Activated B cell treated with CpG ODN at 0.5 μM for 24 hours (primary cell): Measurements from ENCODE around the gene DUSP7. TPM values are rescaled to one million over a fixed set of nuclear protein-coding genes. Genes with fewer than 3 reads are reported as not detected.

ENCODE experiments used
- ATAC-seq: fragments of 200-7000 bp; cut with Tn5 transposase; one replicate; pipeline ENCODE4 v1.10.0; 2021; ENCODE audit warnings: low read depth, mild to moderate bottlenecking, moderate library complexity
- CTCF ChIA-PET: fragments of 350-600 bp; sonication (Branson Sonifier 250); formaldehyde crosslinking; loops from one replicate; lab custom pipeline; 2021; ENCODE audit warnings: antibody characterized with exemption; lab: Charles Lee
- POLR2A ChIA-PET: fragments of 350-600 bp; sonication (Branson Sonifier 250); formaldehyde crosslinking; loops from one replicate; lab custom pipeline; 2021; ENCODE audit warnings: antibody characterized with exemption; lab: Charles Lee
- DNase-seq: peaks from one replicate; pipeline ENCODE4 v3.0.0; 2022
- H3K27ac Mint-ChIP-seq: one replicate; pipeline ENCODE4 v1.8.0; 2020; ENCODE audit warnings: mixed read lengths
- H3K27me3 Mint-ChIP-seq: one replicate; pipeline ENCODE4 v1.8.0; 2021; ENCODE audit warnings: mixed read lengths
- H3K36me3 Mint-ChIP-seq: one replicate; pipeline ENCODE4 v1.8.0; 2021; ENCODE audit warnings: low read depth, mixed read lengths
- H3K4me1 Mint-ChIP-seq: one replicate; pipeline ENCODE4 v1.8.0; 2021; ENCODE audit warnings: mixed read lengths
- H3K4me3 Mint-ChIP-seq: one replicate; pipeline ENCODE4 v1.8.0; 2020; ENCODE audit warnings: mild to moderate bottlenecking, mixed read lengths
- H3K9me3 Mint-ChIP-seq: one replicate; pipeline ENCODE4 v1.8.0; 2020; ENCODE audit warnings: mixed read lengths
- CTCF ChIP-seq: fragments of 200-600 bp; IDR thresholded peaks from one replicate; pipeline ENCODE4 v1.8.0; 2022; ENCODE audit warnings: antibody characterized with exemption, mild to moderate bottlenecking
- intact Hi-C: fragments of 100-400 bp; cut with micrococcal nuclease; formaldehyde crosslinking; loops from one replicate; pipeline ENCODE4 v1.15.1; 2024
- total RNA-seq: library from RNA; stranded (reverse); gene quantifications from 2 replicates; pipeline ENCODE4 v1.2.3, GENCODE V29; 2022

Gene DUSP7, protein sequence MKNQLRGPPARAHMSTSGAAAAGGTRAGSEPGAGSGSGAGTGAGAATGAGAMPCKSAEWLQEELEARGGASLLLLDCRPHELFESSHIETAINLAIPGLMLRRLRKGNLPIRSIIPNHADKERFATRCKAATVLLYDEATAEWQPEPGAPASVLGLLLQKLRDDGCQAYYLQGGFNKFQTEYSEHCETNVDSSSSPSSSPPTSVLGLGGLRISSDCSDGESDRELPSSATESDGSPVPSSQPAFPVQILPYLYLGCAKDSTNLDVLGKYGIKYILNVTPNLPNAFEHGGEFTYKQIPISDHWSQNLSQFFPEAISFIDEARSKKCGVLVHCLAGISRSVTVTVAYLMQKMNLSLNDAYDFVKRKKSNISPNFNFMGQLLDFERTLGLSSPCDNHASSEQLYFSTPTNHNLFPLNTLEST
- 3.7 and 4.3 TPM in 2 replicates for total RNA-seq

DNA sequence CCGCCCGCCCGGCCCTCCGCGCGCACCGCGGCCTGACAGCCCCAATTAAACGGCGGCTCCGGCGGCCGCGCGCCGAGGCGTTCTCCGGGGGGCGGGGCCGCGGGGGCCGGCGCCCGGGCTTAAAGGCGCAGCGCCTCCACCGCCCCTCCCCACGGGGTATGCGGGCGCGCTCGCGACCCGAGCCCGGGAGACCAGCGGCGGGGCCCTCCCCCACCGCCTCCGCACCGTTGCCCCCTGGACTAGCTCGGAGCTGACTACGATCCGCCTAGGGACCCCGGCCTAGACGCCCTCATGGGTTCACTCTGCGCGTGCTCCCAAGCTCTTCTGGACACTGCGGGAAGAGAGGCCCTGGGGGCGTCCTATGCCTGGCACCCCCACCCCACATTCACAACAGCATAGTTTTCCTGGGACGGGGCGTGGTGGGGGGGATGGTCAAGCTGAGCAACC lies at the start of gene DUSP7:
DUSP7 (minus strand) TSS at position 51 of the 447 bp plus-strand sequence. CDS start 205 bp downstream, outside the sequence.
- intact Hi-C loops = loop anchor here (2.0 to 10.0 kb wide), 7 partner anchors 74 to 1702 kb away; partner anchors contain the start of genes ABHD14A, ABHD14B, ACY1 and ALAS1
- no peak for TF ChIP-seq CTCF
- Mint-ChIP-seq H3K27me3 (no peaks in the 10 kb centered on the region), H3K9me3 (no peaks in the 10 kb centered on the region), H3K4me1 (peaks cover 48% of the 10 kb centered on the region), H3K4me3 (peak within 1 kb of the TSS; percentile 88), H3K36me3 (peaks cover 6% of the 10 kb centered on the region), H3K27ac (peak within 1 kb of the TSS; percentile 88)
- ATAC-seq (peak; percentile 33), DNase-seq (peak; percentile 77)
- CTCF ChIA-PET = interaction anchor here (0.9 to 2.2 kb wide), 6 partner anchors 20 to 114 kb away, joined by 3 to 24 read pairs (median 4); partner anchors contain the start of genes PARP3, RPL29 and RRP9
- POLR2A ChIA-PET = interaction anchor here (0.5 to 2.7 kb wide), 16 partner anchors 15 to 1488 kb away, joined by 3 to 22 read pairs (median 4); partner anchors contain the start of genes ACY1, POC1A, RPL29 and TLR9

GRCh38 chr3:52104684-52105640 lies 48.6 kb upstream of the DUSP7 start:
- Mint-ChIP-seq H3K27me3 (no peaks in the 10 kb centered on the region), H3K36me3 (peaks cover 2% of the 10 kb centered on the region), H3K4me1 (peaks cover 2% of the 10 kb centered on the region), H3K9me3 (peaks cover 3% of the 10 kb centered on the region), H3K27ac (no peak overlapping the region), H3K4me3 (no peak overlapping the region)
- ATAC-seq (no peak), DNase-seq (no peak)
- intact Hi-C loops = no loop called here
- POLR2A ChIA-PET = no interaction called here
- no peak for TF ChIP-seq CTCF
- CTCF ChIA-PET = no interaction called here

- no peak for ATAC-seq
- intact Hi-C loops = no loop called here
Measured at GRCh38 chr3:52102934-52103333, 46.6 kb upstream of the DUSP7 start.

GRCh38 chr3:52099001-52099401 lies 42.6 kb upstream of the DUSP7 start:
- H3K9me3 Mint-ChIP-seq = peaks cover 3% of the 10 kb centered on the region
- H3K27ac Mint-ChIP-seq = no peak overlapping the region
- ATAC-seq (no peak), DNase-seq (no peak)
- H3K36me3 Mint-ChIP-seq = peaks cover 2% of the 10 kb centered on the region
- intact Hi-C loops = no loop called here
- TF ChIP-seq CTCF = no peak
- H3K4me1 Mint-ChIP-seq = no peaks in the 10 kb centered on the region
- no peaks in the 10 kb centered on the region for H3K27me3 Mint-ChIP-seq
- H3K4me3 Mint-ChIP-seq = no peak overlapping the region
- ChIA-PET CTCF (no interaction called here), POLR2A (no interaction called here)

More at GRCh38 chr3:52102934-52103333, 46.6 kb upstream of the DUSP7 start:
- Mint-ChIP-seq H3K4me3 (no peak overlapping the region), H3K27me3 (no peaks in the 10 kb centered on the region), H3K36me3 (peaks cover 2% of the 10 kb centered on the region), H3K9me3 (peaks cover 3% of the 10 kb centered on the region), H3K4me1 (no peaks in the 10 kb centered on the region), H3K27ac (no peak overlapping the region)
- no peak for TF ChIP-seq CTCF
- ChIA-PET CTCF (no interaction called here), POLR2A (no interaction called here)
- DNase-seq = no peak
